MM.1S (cell line): ENCODE data around the gene MCF2L2.

Experiments
- DNase-seq: peaks from one replicate; pipeline ENCODE4 v3.0.0-alpha.2; 2015
- H2AFZ ChIP-seq: fragments of 300-600 bp; sonication (generic); 2 replicates; pipeline ENCODE4 v1.6.0; 2016; ENCODE audit warnings: antibody characterized with exemption, low read length
- H3F3A ChIP-seq: fragments of 300-600 bp; sonication (generic); 2 replicates; pipeline ENCODE4 v1.6.1; 2016; ENCODE audit warnings: mild to moderate bottlenecking, antibody characterized with exemption, low read length, moderate library complexity, mixed read lengths; ENCODE audit not compliant: insufficient read depth
- H3K27ac ChIP-seq: fragments of 300-600 bp; sonication (generic); 2 replicates; pipeline ENCODE4 v1.5.1; 2016; ENCODE audit warnings: mild to moderate bottlenecking, low read length
- H3K27me3 ChIP-seq: fragments of 300-600 bp; sonication (generic); replicated peaks from 2 replicates; pipeline ENCODE4 v1.6.0; 2016; ENCODE audit warnings: low read length; ENCODE audit not compliant: insufficient read depth
- H3K36me3 ChIP-seq: fragments of 300-600 bp; sonication (generic); replicated peaks from 2 replicates; pipeline ENCODE4 v1.6.1; 2016; ENCODE audit warnings: mild to moderate bottlenecking, low read length, mixed read lengths; ENCODE audit not compliant: insufficient read depth
- H3K4me1 ChIP-seq: fragments of 300-600 bp; sonication (generic); 2 replicates; pipeline ENCODE4 v1.6.1; 2016; ENCODE audit warnings: low read length, mixed read lengths
- H3K4me2 ChIP-seq: fragments of 300-600 bp; sonication (generic); 2 replicates; pipeline ENCODE4 v1.6.0; 2016; ENCODE audit warnings: low read depth, low read length
- H3K4me3 ChIP-seq: fragments of 300-600 bp; sonication (generic); 2 replicates; pipeline ENCODE4 v1.5.1; 2016; ENCODE audit warnings: low read length, mixed read lengths
- H3K79me2 ChIP-seq: fragments of 300-600 bp; sonication (generic); 2 replicates; pipeline ENCODE4 v1.6.1; 2016; ENCODE audit warnings: mixed run types, low read length, mixed read lengths
- H3K9ac ChIP-seq: fragments of 300-600 bp; sonication (generic); 2 replicates; pipeline ENCODE4 v1.6.1; 2016; ENCODE audit warnings: low read length, mixed read lengths
- H3K9me2 ChIP-seq: fragments of 300-600 bp; sonication (generic); replicated peaks from 2 replicates; pipeline ENCODE4 v1.6.1; 2016; ENCODE audit warnings: mild to moderate bottlenecking, low read length, mixed read lengths; ENCODE audit not compliant: insufficient read depth
- H3K9me3 ChIP-seq: fragments of 300-600 bp; sonication (generic); replicated peaks from 2 replicates; pipeline ENCODE4 v1.6.1; 2016; ENCODE audit warnings: mild to moderate bottlenecking, low read length, mixed read lengths; ENCODE audit not compliant: insufficient read depth
- H4K20me1 ChIP-seq: fragments of 300-600 bp; sonication (generic); 2 replicates; pipeline ENCODE4 v1.6.1; 2016; ENCODE audit warnings: mild to moderate bottlenecking, low read length, moderate library complexity, mixed read lengths; ENCODE audit not compliant: insufficient read depth
- CTCF ChIP-seq: fragments of 300-600 bp; sonication (generic); IDR thresholded peaks from 2 replicates; pipeline ENCODE4 v1.5.1; 2016; ENCODE audit warnings: antibody characterized with exemption, low read length, mixed read lengths
- EZH2 ChIP-seq: fragments of 300-600 bp; sonication (generic); optimal IDR thresholded peaks from 2 replicates; pipeline ENCODE3; 2017; ENCODE audit warnings: low read depth, mild to moderate bottlenecking, antibody characterized with exemption, low read length, mixed read lengths
- EZH2phosphoT487 ChIP-seq: fragments of 300-600 bp; sonication (generic); IDR thresholded peaks from 2 replicates; pipeline ENCODE4 v1.6.1; 2018; ENCODE audit warnings: antibody characterized with exemption, low read length

The MCF2L2 gene

GRCh38 chr3:183151821-183152351, 276.5 kb downstream of the MCF2L2 start:
- Histone ChIP-seq H3K36me3 (no peaks in the 10 kb centered on the region), H3K79me2 (no peaks in the 10 kb centered on the region), H2AFZ (no peak overlapping the region), H3K9ac (no peak overlapping the region), H3K4me2 (no peak overlapping the region), H3K27me3 (no peaks in the 10 kb centered on the region), H3K27ac (no peak overlapping the region), H3K4me1 (no peaks in the 10 kb centered on the region; the same call in 1 of the 2 replicates), H4K20me1 (no peaks in the 10 kb centered on the region), H3K9me2 (no peaks in the 10 kb centered on the region), H3F3A (no peaks in the 10 kb centered on the region), H3K9me3 (no peaks in the 10 kb centered on the region), H3K4me3 (no peak overlapping the region)
- DNase-seq = no peak
- TF ChIP-seq CTCF (no peak), EZH2 (no peak), EZH2phosphoT487 (no peak)

GRCh38 chr3:183151086-183151485, 277.3 kb downstream of the MCF2L2 start:
- DNase-seq = no peak
- no peak overlapping the region for H3K4me3 ChIP-seq
- H3K27ac ChIP-seq = no peak overlapping the region
- H3K27me3 ChIP-seq = no peaks in the 10 kb centered on the region
- no peaks in the 10 kb centered on the region for H3F3A ChIP-seq
- no peak overlapping the region for H2AFZ ChIP-seq
- no peaks in the 10 kb centered on the region for H3K9me3 ChIP-seq
- H3K9me2 ChIP-seq = no peaks in the 10 kb centered on the region
- no peak overlapping the region for H3K4me2 ChIP-seq
- no peak overlapping the region for H3K9ac ChIP-seq
- TF ChIP-seq CTCF = no peak
- no peak for TF ChIP-seq EZH2
- TF ChIP-seq EZH2phosphoT487 = no peak
- H4K20me1 ChIP-seq = no peaks in the 10 kb centered on the region
- no peaks in the 10 kb centered on the region for H3K4me1 ChIP-seq
- no peaks in the 10 kb centered on the region for H3K36me3 ChIP-seq
- no peaks in the 10 kb centered on the region for H3K79me2 ChIP-seq

- Histone ChIP-seq H3K4me1 (no peaks in the 10 kb centered on the region), H3K36me3 (no peaks in the 10 kb centered on the region), H3F3A (no peaks in the 10 kb centered on the region), H3K79me2 (no peaks in the 10 kb centered on the region), H3K9me3 (no peaks in the 10 kb centered on the region), H3K4me3 (no peak overlapping the region), H3K9ac (no peak overlapping the region), H3K9me2 (no peaks in the 10 kb centered on the region), H3K27me3 (no peaks in the 10 kb centered on the region), H2AFZ (no peak overlapping the region), H3K4me2 (no peak overlapping the region), H4K20me1 (no peaks in the 10 kb centered on the region), H3K27ac (no peak overlapping the region)
- DNase-seq = no peak
- TF ChIP-seq CTCF (no peak), EZH2 (no peak), EZH2phosphoT487 (no peak)
These were observed 278.3 kb downstream of the MCF2L2 start for GRCh38 chr3:183149915-183150750.
